ENCODE measurements around the gene MBD2. TPM values are rescaled to one million over a fixed set of nuclear protein-coding genes. Genes with fewer than 3 reads are reported as not detected.

MBD2 gene
- total RNA-seq, 6 donors from 2014 or later = 28.7 to 106 (median 52.8) TPM

DNA sequence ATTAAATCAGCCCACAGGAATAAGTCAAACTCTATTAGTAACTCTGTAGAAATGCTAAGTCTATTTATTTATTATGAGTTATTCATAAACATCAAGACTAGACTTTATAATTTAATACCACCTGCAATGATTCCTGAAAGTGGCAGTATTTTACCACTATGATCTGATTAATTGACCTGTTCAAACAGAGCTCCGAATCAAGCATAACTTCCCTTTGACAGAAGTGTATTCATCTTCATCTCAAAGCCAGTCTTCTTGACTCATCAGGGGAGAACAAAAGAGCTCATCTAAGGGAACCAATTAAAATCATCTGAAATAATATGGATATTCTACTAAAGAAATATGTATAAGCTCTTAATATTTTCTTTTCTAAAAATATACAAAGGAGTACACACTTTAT is 122.3 kb downstream of the MBD2 start:
- no peak overlapping the region for H3K27ac ChIP-seq
- no peak for ATAC-seq (ENCODE audit: low FRiP score in 2 of 2)
- H3K27me3 ChIP-seq = no peaks in the 10 kb centered on the region
- H3K36me3 ChIP-seq = no peaks in the 10 kb centered on the region
- H3K9me3 ChIP-seq = no peaks in the 10 kb centered on the region
- no peak for TF ChIP-seq CTCF (IDR thresholded peaks at IDR 0.05)
- no peak for TF ChIP-seq EP300 (IDR thresholded peaks at IDR 0.05)
- DNase-seq = no peak
- no peak overlapping the region for H3K4me3 ChIP-seq
- H3K4me1 ChIP-seq = no peaks in the 10 kb centered on the region
- WGBS, 2 donors = 73 to 76% methylated on average over 1 of the region's 1 CpG

Small RNA genes within 50 kb of the gene (small RNA-seq; reads per million reads assigned to genes)
- gene SNORA37 = 8.3 to 10.3 (median 8.4) reads per million in 4 donors

Other genes with a start within 250 kb of the MBD2 start
- 10 to 100 TPM; 10.7 to 66.0 (median 22.4) TPM for gene POLI, start 44.8 kb upstream of the MBD2 start, total RNA-seq
- not detected for gene STARD6, start 133.2 kb upstream of the MBD2 start, total RNA-seq
- 1 to 10 TPM in 5 of 6 donors, under 1 TPM in 1; 0.91 to 4.9 (median 2.4) TPM for gene C18orf54, start 133.2 kb upstream of the MBD2 start, total RNA-seq